Right atrium auricular region (tissue), 2 donors: Measurements from ENCODE around the gene ACOT13. TPM values are rescaled to one million over a fixed set of nuclear protein-coding genes. Genes with fewer than 3 reads are reported as not detected.
"Not testable (repeated sequence)": the region's sequence is repeated elsewhere in the genome, so short reads cannot be mapped to it uniquely, and the experiment has no call there.

Experiments used
- DNase-seq: peaks from one replicate; pipeline ENCODE4 v3.0.0-alpha.2; 2019; ENCODE audit warnings: low spot score
- H3K27ac ChIP-seq, 2 donors: fragments of 200-600 bp; sonication (generic); 1 replicate in 1 of 2; 2 replicates in 1 of 2; pipeline ENCODE4 v1.5.1; 2016 to 2019
- H3K27me3 ChIP-seq, 2 donors: fragments of 200-600 bp; sonication (generic); one replicate each; pipeline versions ENCODE4 v1.5.1 to v1.6.0; 2017 to 2019
- H3K36me3 ChIP-seq: fragments of 200-600 bp; sonication (generic); one replicate; pipeline ENCODE4 v1.5.1; 2016
- H3K4me1 ChIP-seq, 2 donors: fragments of 200-600 bp; sonication (generic); one replicate each; pipeline versions ENCODE4 v1.5.1 to v1.6.0; 2017 to 2019
- H3K4me3 ChIP-seq, 2 donors: fragments of 200-600 bp; sonication (generic); 1 replicate in 1 of 2; 2 replicates in 1 of 2; pipeline ENCODE4 v1.5.1; 2017 to 2019; ENCODE audit warnings: mild to moderate bottlenecking in 1 of 2, moderate library complexity in 1 of 2
- H3K9me3 ChIP-seq, 2 donors: fragments of 200-600 bp; sonication (generic); one replicate each; pipeline ENCODE4 v1.5.1; 2019
- CTCF ChIP-seq, 2 donors: fragments of 200-600 bp; sonication (generic); IDR thresholded peaks; one replicate each; pipeline ENCODE4 v1.5.1; 2019; ENCODE audit warnings: antibody characterized with exemption in 2 of 2
- total RNA-seq, 2 donors: library from RNA; depleted of rRNA; stranded (reverse); fragments of >200 nt; gene quantifications; one replicate each; pipeline ENCODE4 v1.1.0, GENCODE V29; 2016

Gene ACOT13
- total RNA-seq, 2 donors from 2014 or later: 12.0 to 19.9 TPM

GRCh38 chr6:24753545-24753944, 86.7 kb downstream of the ACOT13 start:
- Histone ChIP-seq H3K4me1 (no peaks in the 10 kb centered on the region), H3K27ac (no peak overlapping the region), H3K36me3 (no peaks in the 10 kb centered on the region), H3K9me3 (no peaks in the 10 kb centered on the region), H3K4me3 (no peak overlapping the region), H3K27me3 (no peaks in the 10 kb centered on the region)
- TF ChIP-seq CTCF (IDR thresholded peaks at IDR 0.05): no peak
- no peak for DNase-seq

GRCh38 chr6:24754378-24754777, 87.5 kb downstream of the ACOT13 start:
- not testable (repeated sequence) for H3K27ac ChIP-seq, H3K4me3 ChIP-seq, H3K36me3 ChIP-seq, H3K4me1 ChIP-seq, H3K9me3 ChIP-seq, DNase-seq, H3K27me3 ChIP-seq

Other genes starting within 250 kb of the ACOT13 start
- gene GPLD1, start 177.5 kb upstream of the ACOT13 start, total RNA-seq: under 1 TPM; 0.33 to 0.71 TPM
- gene ALDH5A1, start 172.1 kb upstream of the ACOT13 start, total RNA-seq: 1 to 10 TPM; 5.0 to 10.0 TPM
- under 1 TPM in 1 of 2 donors, not detected in 1; 0.11 TPM for gene KIAA0319, start 20.9 kb upstream of the ACOT13 start, total RNA-seq
- gene TDP2, start 178 bp upstream of the ACOT13 start, total RNA-seq: 10 to 100 TPM; 18.5 to 22.2 TPM
- 10 to 100 TPM; 24.0 to 47.4 TPM for gene C6orf62, start 52.1 kb downstream of the ACOT13 start, total RNA-seq
- 1 to 10 TPM; 4.0 to 4.2 TPM for gene GMNN, start 107.9 kb downstream of the ACOT13 start, total RNA-seq
- gene ARMH2, start 131.8 kb downstream of the ACOT13 start, total RNA-seq: not detected